Tibial nerve (tissue), 4 donors: ENCODE measurements around the gene PACSIN2.

Source experiments
- EP300 ChIP-seq, 2 donors: sonication (generic); formaldehyde crosslinking; IDR thresholded peaks; one replicate each; pipeline ENCODE4 v1.6.1; 2017; ENCODE audit warnings: antibody characterized with exemption in 2 of 2, mild to moderate bottlenecking in 1 of 2
- POLR2A ChIP-seq, 2 donors: fragments of 450-650 bp; IDR thresholded peaks; one replicate each; pipeline ENCODE4 v1.6.1; 2017; ENCODE audit warnings: antibody characterized with exemption in 2 of 2, mild to moderate bottlenecking in 2 of 2, moderate library complexity in 2 of 2
- TF ChIP-seq, protein P1 (sequence below), 5 experiments: fragments of 200-600 bp in 3 of 5; fragments of 450-650 bp in 2 of 5; sonication (generic) in 3 of 5; IDR thresholded peaks; one replicate each; pipeline ENCODE4 v1.5.1; 2016 to 2019; ENCODE audit warnings: antibody characterized with exemption in 5 of 5, mild to moderate bottlenecking in 3 of 5, moderate library complexity in 2 of 5

- TF ChIP-seq, protein P1, sequence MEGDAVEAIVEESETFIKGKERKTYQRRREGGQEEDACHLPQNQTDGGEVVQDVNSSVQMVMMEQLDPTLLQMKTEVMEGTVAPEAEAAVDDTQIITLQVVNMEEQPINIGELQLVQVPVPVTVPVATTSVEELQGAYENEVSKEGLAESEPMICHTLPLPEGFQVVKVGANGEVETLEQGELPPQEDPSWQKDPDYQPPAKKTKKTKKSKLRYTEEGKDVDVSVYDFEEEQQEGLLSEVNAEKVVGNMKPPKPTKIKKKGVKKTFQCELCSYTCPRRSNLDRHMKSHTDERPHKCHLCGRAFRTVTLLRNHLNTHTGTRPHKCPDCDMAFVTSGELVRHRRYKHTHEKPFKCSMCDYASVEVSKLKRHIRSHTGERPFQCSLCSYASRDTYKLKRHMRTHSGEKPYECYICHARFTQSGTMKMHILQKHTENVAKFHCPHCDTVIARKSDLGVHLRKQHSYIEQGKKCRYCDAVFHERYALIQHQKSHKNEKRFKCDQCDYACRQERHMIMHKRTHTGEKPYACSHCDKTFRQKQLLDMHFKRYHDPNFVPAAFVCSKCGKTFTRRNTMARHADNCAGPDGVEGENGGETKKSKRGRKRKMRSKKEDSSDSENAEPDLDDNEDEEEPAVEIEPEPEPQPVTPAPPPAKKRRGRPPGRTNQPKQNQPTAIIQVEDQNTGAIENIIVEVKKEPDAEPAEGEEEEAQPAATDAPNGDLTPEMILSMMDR (IDR thresholded peaks at IDR 0.05), result no peak
- TF ChIP-seq POLR2A (IDR thresholded peaks at IDR 0.05) (no peak), EP300 (IDR thresholded peaks at IDR 0.05) (no peak)
These were observed 57.4 kb downstream of the PACSIN2 start for GRCh38 chr22:42957544-42957943.
